ENCODE results near the gene ZNF207. TPM values are rescaled to one million over a fixed set of nuclear protein-coding genes. Genes with fewer than 3 reads are reported as not detected.

ZNF207 gene
- total and polyA plus RNA-seq, 10 of the 15 experiments (the other 5 are each of a cell fraction or from before 2014, with no cell fraction given): 156 to 348 (median 205) TPM

GRCh38 chr17:32348483-32348800, 1.5 kb upstream of the ZNF207 start:
- DNase-seq (ENCODE audit: low read depth, low spot score): no peak
- ChIA-PET CTCF (no interaction called here), SMC1A (ENCODE audit: uncharacterized antibody, unreplicated experiment) (interaction anchor here (1.0 to 1.3 kb wide), 2 partner anchors 18 to 29 kb away, joined by 4 to 5 read pairs; no protein-coding TSS in a partner anchor), RAD21 (ENCODE audit: unreplicated experiment) (no interaction called here), POLR2A (interaction anchor here (0.6 to 1.3 kb wide), 3 partner anchors 9 to 373 kb away, joined by 3 to 5 read pairs (median 4); no protein-coding TSS in a partner anchor)
- TF ChIP-seq ZNF592 (IDR thresholded peaks at IDR 0.05) (no peak), SP1 (IDR thresholded peaks at IDR 0.05; ENCODE audit: low read depth, low read length) (no peak), PML (IDR thresholded peaks at IDR 0.05; ENCODE audit: low read length) (no peak)
- H3K4me1 ChIP-seq (ENCODE audit: control insufficient read depth, insufficient read depth, low read length): no peaks in the 10 kb centered on the region
- H2AFZ ChIP-seq (ENCODE audit: control insufficient read depth, low read depth, low read length): no peak overlapping the region
- H3K9ac ChIP-seq (ENCODE audit: control insufficient read depth, insufficient read depth, low read length): no peak overlapping the region
- H3K4me2 ChIP-seq (ENCODE audit: control insufficient read depth, insufficient read depth): 0 out of 2 replicates have a peak overlapping the region, but pooled peaks have one; percentile 19
- FAIRE-seq: no peak
- 0 out of 2 replicates have a peak, but pooled peaks cover 4% of the 10 kb centered on the region for H4K20me1 ChIP-seq (ENCODE audit: control insufficient read depth, insufficient read depth)
- no peaks in the 10 kb centered on the region for H3K27me3 ChIP-seq (replicated peaks in 1 of 2; ENCODE audit: control insufficient read depth in 2 of 2, insufficient read depth in 2 of 2, low read length in 1 of 2)
- no TSS peak for BruUV-seq (replicated peaks)
- WGBS (ENCODE audit: insufficient coverage, insufficient replicate concordance, low lambda C conversion rate, missing lambda C conversion rate): 97% methylated on average over 2 of the region's 2 CpGs
- in situ Hi-C loops (cut with MboI) (no loop called here), intact Hi-C loops (cut with micrococcal nuclease; ENCODE audit: unreplicated experiment) (no loop called here)
- H3K9me3 ChIP-seq (replicated peaks; ENCODE audit: control insufficient read depth, insufficient read depth, low read length): no peaks in the 10 kb centered on the region
- no peak for ATAC-seq
- peaks cover 1 to 6% of the 10 kb centered on the region in 2 experiments; a peak in 2 of 4 replicates for H3K36me3 ChIP-seq (ENCODE audit: control insufficient read depth in 2 of 2, insufficient read depth in 2 of 2, low read length in 1 of 2)
- H3K4me3 ChIP-seq: no peak overlapping the region
- H3K79me2 ChIP-seq (ENCODE audit: control insufficient read depth, insufficient read depth, low read length): peaks cover 41% of the 10 kb centered on the region
- H3K27ac ChIP-seq (ENCODE audit: control insufficient read depth, insufficient read depth): no peak overlapping the region

- SMC1A ChIA-PET (ENCODE audit: uncharacterized antibody, unreplicated experiment): no interaction called here
- Histone ChIP-seq H3K4me1 (ENCODE audit: control insufficient read depth, insufficient read depth, low read length) (no peaks in the 10 kb centered on the region), H3K4me3 (peak overlapping the region; percentile 92), H3K27ac (ENCODE audit: control insufficient read depth, insufficient read depth) (peak overlapping the region; percentile 100), H3K4me2 (ENCODE audit: control insufficient read depth, insufficient read depth) (peak overlapping the region; percentile 73), H3K36me3 (ENCODE audit: control insufficient read depth in 2 of 2, insufficient read depth in 2 of 2, low read length in 1 of 2) (peaks cover 3 to 11% of the 10 kb centered on the region in 2 experiments; a peak in 3 of 4 replicates), H3K9ac (ENCODE audit: control insufficient read depth, insufficient read depth, low read length) (peak overlapping the region; percentile 100), H3K9me3 (replicated peaks; ENCODE audit: control insufficient read depth, insufficient read depth, low read length) (no peaks in the 10 kb centered on the region), H3K27me3 (replicated peaks in 1 of 2; ENCODE audit: control insufficient read depth in 2 of 2, insufficient read depth in 2 of 2, low read length in 1 of 2) (no peaks in the 10 kb centered on the region), H2AFZ (ENCODE audit: control insufficient read depth, low read depth, low read length) (peak overlapping the region; percentile 81), H4K20me1 (ENCODE audit: control insufficient read depth, insufficient read depth) (peaks cover 4% of the 10 kb centered on the region; the same call in 1 of the 2 replicates), H3K79me2 (ENCODE audit: control insufficient read depth, insufficient read depth, low read length) (peaks cover 51% of the 10 kb centered on the region)
- 23% methylated on average over 15 of the region's 15 CpGs for WGBS (ENCODE audit: insufficient coverage, insufficient replicate concordance, low lambda C conversion rate, missing lambda C conversion rate)
- CTCF ChIA-PET: no interaction called here
- no peak for DNase-seq (ENCODE audit: low read depth, low spot score)
- FAIRE-seq: no peak
- POLR2A ChIA-PET: no interaction called here
- ATAC-seq: peak; percentile 26
- TSS peak; percentile 98 for BruUV-seq (replicated peaks)
- RAD21 ChIA-PET (ENCODE audit: unreplicated experiment): interaction anchor here (1.6 kb wide), 1 partner anchor 21 kb away, joined by 6 read pairs; no protein-coding TSS in a partner anchor
- intact Hi-C loops (cut with micrococcal nuclease; ENCODE audit: unreplicated experiment) (no loop called here), in situ Hi-C loops (cut with MboI) (no loop called here)
- TF ChIP-seq ZBTB40 (IDR thresholded peaks at IDR 0.05; ENCODE audit: borderline replicate concordance) (peak; percentile 61; the same call in 1 of the 2 replicates), RUNX3 (IDR thresholded peaks at IDR 0.05; ENCODE audit: low read length) (no peak), STAT1 (conservative IDR thresholded peaks at IDR 0.05) (0 out of 2 replicates have a peak, but pooled peaks have one; percentile 17), BHLHE40 (IDR thresholded peaks at IDR 0.05; ENCODE audit: borderline replicate concordance in 1 of 2, low read depth in 2 of 2, low read length in 1 of 2) (no peak)
Measured at GRCh38 chr17:32349503-32349853, 479 bp upstream of the ZNF207 start.
